ENCODE measurements around the gene PCSK6. TPM values are rescaled to one million over a fixed set of nuclear protein-coding genes. Genes with fewer than 3 reads are reported as not detected.

Gene PCSK6
- total RNA-seq, 1 donor from 2014 or later: 31.8 TPM

Other genes starting within 250 kb of the PCSK6 start
- gene CHSY1, start 237.7 kb downstream of the PCSK6 start, total RNA-seq: 25.4 and 28.4 TPM in 2 replicates
- gene SELENOS, start 212.2 kb downstream of the PCSK6 start, total RNA-seq: 45.4 and 54.2 TPM in 2 replicates
- 11.0 and 13.5 TPM in 2 replicates for gene SNRPA1, start 194.5 kb downstream of the PCSK6 start, total RNA-seq
- gene TM2D3, start 162.7 kb upstream of the PCSK6 start, total RNA-seq: 31.7 and 54.4 TPM in 2 replicates
- gene TARS3, start 234.8 kb upstream of the PCSK6 start, total RNA-seq: 5.6 and 7.3 TPM in 2 replicates

All from dermis microvascular lymphatic vessel endothelial cell (primary cell).